ENCODE measurements around the gene HAT1. TPM values are rescaled to one million over a fixed set of nuclear protein-coding genes. Genes with fewer than 3 reads are reported as not detected.
"Not testable (repeated sequence)": the region's sequence is repeated elsewhere in the genome, so short reads cannot be mapped to it uniquely, and the experiment has no call there.

HAT1 gene
- total and polyA plus RNA-seq, 9 donors, result 22.7 to 46.1 (median 33.3) TPM

- peaks cover 9% of the 10 kb centered on the region for H3K4me1 ChIP-seq (ENCODE audit: insufficient read depth)
- no peaks in the 10 kb centered on the region for H3K9me3 ChIP-seq
- WGBS, 3 donors, result 41 to 57% (median 46%) methylated on average over 5 of the region's 5 CpGs
- intact Hi-C loops (cut with DNase I), result no loop called here
- DNase-seq, result no peak
- H3K27me3 ChIP-seq, result no peaks in the 10 kb centered on the region
- no peaks in the 10 kb centered on the region for H3K36me3 ChIP-seq
- no peak overlapping the region for H3K4me3 ChIP-seq
- peak overlapping the region in 1 of 2 donors; percentile 35 for H3K27ac ChIP-seq
- no peak for TF ChIP-seq CTCF (IDR thresholded peaks at IDR 0.05)
- TF ChIP-seq POLR2A (IDR thresholded peaks at IDR 0.05), result no peak
- TF ChIP-seq EP300 (IDR thresholded peaks at IDR 0.05), result no peak
These were observed 73.8 kb downstream of the HAT1 start for GRCh38 chr2:171996021-171996420.

- intact Hi-C loops (cut with DNase I); H3K4me1 ChIP-seq (ENCODE audit: insufficient read depth); H3K36me3 ChIP-seq; H3K27ac ChIP-seq; DNase-seq; H3K27me3 ChIP-seq; H3K9me3 ChIP-seq; H3K4me3 ChIP-seq: not testable (repeated sequence)
- 93 to 95% (median 94%) methylated on average over 5 of the region's 5 CpGs for WGBS, 3 donors
These were observed 74.8 kb downstream of the HAT1 start for GRCh38 chr2:171997031-171997430.

- intact Hi-C loops (cut with DNase I), result no loop called here
- Histone ChIP-seq H3K4me1 (ENCODE audit: insufficient read depth) (peaks cover 9% of the 10 kb centered on the region), H3K9me3 (no peaks in the 10 kb centered on the region), H3K4me3 (peak overlapping the region; percentile 61), H3K36me3 (no peaks in the 10 kb centered on the region), H3K27me3 (no peaks in the 10 kb centered on the region), H3K27ac (no peak overlapping the region)
- WGBS, 3 donors, result 17 to 39% (median 25%) methylated on average over 4 of the region's 4 CpGs
- DNase-seq, result no peak
- TF ChIP-seq EP300 (IDR thresholded peaks at IDR 0.05), result no peak
- TF ChIP-seq CTCF (IDR thresholded peaks at IDR 0.05), result no peak
- no peak for TF ChIP-seq POLR2A (IDR thresholded peaks at IDR 0.05)
These were observed 76.9 kb downstream of the HAT1 start for GRCh38 chr2:171999161-171999560.

- DNase-seq, result peak; percentile 85 to 95 (median 91)
- TF ChIP-seq EP300 (IDR thresholded peaks at IDR 0.05), result no peak
- TF ChIP-seq CTCF (IDR thresholded peaks at IDR 0.05), result peak in 1 of 3 donors; percentile 15
- Histone ChIP-seq H3K9me3 (no peaks in the 10 kb centered on the region), H3K4me1 (ENCODE audit: insufficient read depth) (peaks cover 6% of the 10 kb centered on the region), H3K4me3 (peak within 1 kb of the TSS; percentile 61), H3K36me3 (no peaks in the 10 kb centered on the region), H3K27ac (peak within 1 kb of the TSS in 1 of 2 donors; percentile 42), H3K27me3 (no peaks in the 10 kb centered on the region)
- intact Hi-C loops (cut with DNase I), result no loop called here
- whole genome bisulfite sequencing, 3 donors, result 0% methylated on average over 66 to 73 of the region's 73 CpGs
These were observed 77.6 kb downstream of the HAT1 start, which contains the start of gene METAP1D for GRCh38 chr2:171999604-172000469. Gene METAP1D, plus strand, starts transcription at chr2:171999953. Its CDS starts 17 bp downstream, at chr2:171999970.

Data from ovary (tissue), 9 donors.